ENCODE data around the gene ZCCHC24.

- no peak for TF ChIP-seq CTCF (IDR thresholded peaks at IDR 0.05)
- TF ChIP-seq POLR2A (IDR thresholded peaks at IDR 0.05), result no peak
Measured at GRCh38 chr10:79412516-79412915, 32.9 kb downstream of the ZCCHC24 start.

All from testis (tissue), 2 donors.